GM21723 (cell line): Measurements from ENCODE around the gene CCNF.

Source experiments
- ATAC-seq: cut with Tn5 transposase; IDR thresholded peaks from one replicate; pipeline ENCODE4 v1.9.1; 2021; ENCODE audit warnings: mild to moderate bottlenecking, moderate library complexity; ENCODE audit not compliant: unreplicated experiment

The CCNF gene

GRCh38 chr16:2499890-2500429 lies 70.7 kb downstream of the CCNF start:
- ATAC-seq = no peak

GRCh38 chr16:2500430-2500917 lies 71.2 kb downstream of the CCNF start:
- no peak for ATAC-seq

- no peak for ATAC-seq
These were observed 71.9 kb downstream of the CCNF start for GRCh38 chr16:2500918-2501750.

DNA sequence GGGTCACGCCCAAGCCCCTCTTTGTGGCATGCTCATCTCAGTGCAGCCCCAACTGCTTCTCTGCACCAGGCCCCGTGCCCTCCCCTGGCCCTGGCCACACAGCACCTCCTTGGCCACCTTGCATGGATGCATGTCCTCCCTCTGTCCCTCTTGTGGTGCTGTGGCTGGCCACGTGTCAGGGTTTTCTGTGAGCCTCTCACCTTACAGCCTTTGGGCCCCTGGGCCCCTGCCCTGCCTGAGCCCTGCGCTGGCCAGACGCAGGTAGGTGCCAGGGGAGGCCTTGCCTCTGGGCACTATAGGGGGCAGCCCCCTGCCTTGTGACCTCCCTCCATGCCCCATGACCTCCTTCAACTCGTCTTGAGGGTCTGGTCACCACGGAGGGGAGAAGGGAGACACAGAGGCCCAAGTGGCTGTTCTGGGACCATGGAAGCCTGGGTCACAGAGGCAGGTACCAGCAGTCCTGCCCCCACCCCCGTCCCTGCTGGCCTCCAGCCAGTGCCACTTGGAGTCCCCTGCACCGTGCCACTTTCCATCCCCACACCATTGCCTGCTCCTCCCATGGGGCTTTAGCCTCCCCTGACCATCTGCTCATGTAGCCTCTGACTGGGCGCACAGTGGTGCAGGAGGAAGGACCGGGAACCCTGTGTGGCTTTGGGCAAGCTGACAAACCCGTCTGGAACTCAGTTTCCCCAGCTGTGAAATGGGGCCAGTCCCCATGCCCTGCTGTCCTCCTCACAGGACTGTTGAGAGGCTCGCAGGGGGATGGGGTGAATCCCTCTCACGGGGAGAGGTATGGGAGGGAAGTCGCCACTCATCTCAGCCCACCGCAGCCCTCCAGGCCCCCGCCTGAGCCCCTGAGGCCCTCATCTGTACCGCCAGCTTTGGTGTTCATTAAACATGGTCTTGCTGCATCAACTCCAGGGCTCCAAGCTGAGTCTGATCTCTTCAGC lies 73.0 kb downstream of the CCNF start:
- no peak for ATAC-seq

GRCh38 chr16:2505695-2506094 lies 76.4 kb downstream of the CCNF start:
- no peak for ATAC-seq

- ATAC-seq = peak; percentile 53
These were observed 77.9 kb downstream of the CCNF start for GRCh38 chr16:2507052-2507659.

GRCh38 chr16:2507665-2508064 lies 78.4 kb downstream of the CCNF start:
- no peak for ATAC-seq
